ENCODE measurements around the gene MTA1. TPM values are rescaled to one million over a fixed set of nuclear protein-coding genes. Genes with fewer than 3 reads are reported as not detected.

MTA1 gene
- total RNA-seq, 1 donor from 2014 or later: 92.3 TPM

DNA sequence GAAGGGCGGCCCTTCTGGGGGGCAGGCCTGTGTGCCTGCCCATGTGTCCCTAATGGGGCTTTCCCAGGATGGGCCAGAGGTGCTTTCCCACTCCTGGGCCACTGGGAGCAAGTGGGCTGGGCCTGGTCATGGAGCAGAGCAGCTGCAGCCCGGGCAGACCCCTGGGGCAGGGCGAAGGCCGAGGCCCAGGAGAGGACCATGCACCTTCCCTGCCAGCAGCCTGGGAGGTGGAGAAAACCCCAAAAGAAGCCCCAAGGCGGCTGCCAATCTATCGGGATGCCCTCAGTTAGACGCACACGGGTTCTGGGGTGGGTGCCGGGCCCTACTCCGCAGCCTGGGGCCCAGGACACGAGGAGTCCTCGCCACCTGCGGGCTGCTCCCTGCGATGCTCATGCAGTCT, 38.9 kb downstream of the MTA1 start:
- DNase-seq (ENCODE audit: extremely low read depth, low read depth, low spot score): no peak

DNA sequence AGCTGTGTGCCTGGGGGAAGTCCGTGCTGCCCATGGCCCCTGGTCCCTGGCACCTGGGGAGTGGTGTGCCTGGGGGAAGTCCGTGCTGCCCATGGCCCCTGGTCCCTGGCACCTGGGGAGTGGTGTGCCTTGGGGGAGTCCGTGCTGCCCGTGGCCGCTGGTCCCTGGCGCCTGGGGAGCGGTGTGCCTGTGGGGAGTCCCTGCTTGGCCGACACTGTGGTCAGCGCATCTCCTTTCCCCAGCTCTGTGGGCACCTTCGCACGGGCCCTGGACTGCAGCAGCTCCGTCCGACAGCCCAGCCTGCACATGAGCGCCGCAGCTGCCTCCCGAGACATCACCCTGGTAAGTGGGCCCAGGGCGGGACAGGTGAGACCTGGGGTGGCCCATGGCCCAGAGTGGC, 40.5 kb downstream of the MTA1 start:
- no peak for DNase-seq (ENCODE audit: extremely low read depth, low read depth, low spot score)

GRCh38 chr14:105460616-105461015, 41.0 kb downstream of the MTA1 start:
- DNase-seq (ENCODE audit: extremely low read depth, low read depth, low spot score): no peak

- no peak for DNase-seq (ENCODE audit: extremely low read depth, low read depth, low spot score)
These were observed 42.3 kb downstream of the MTA1 start for GRCh38 chr14:105461903-105462302.

DNA sequence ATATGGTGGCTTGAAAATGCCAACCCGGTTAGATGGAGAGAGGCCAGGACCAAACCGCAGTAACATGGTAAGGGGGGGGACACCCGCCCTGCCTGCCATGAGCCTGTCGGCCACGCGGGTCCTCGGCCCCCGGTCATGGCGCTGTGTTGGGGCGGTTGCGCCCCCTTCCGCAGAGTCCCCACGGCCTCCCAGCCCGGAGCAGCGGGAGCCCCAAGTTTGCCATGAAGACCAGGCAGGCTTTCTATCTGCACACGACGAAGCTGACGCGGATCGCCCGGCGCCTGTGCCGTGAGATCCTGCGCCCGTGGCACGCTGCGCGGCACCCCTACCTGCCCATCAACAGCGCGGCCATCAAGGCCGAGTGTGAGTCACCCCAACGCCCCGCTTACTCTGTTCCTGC, 44.9 kb downstream of the MTA1 start:
- DNase-seq (ENCODE audit: extremely low read depth, low read depth, low spot score): no peak

- no peak for DNase-seq (ENCODE audit: extremely low read depth, low read depth, low spot score)
These were observed 45.8 kb downstream of the MTA1 start for GRCh38 chr14:105465209-105466031.

DNA sequence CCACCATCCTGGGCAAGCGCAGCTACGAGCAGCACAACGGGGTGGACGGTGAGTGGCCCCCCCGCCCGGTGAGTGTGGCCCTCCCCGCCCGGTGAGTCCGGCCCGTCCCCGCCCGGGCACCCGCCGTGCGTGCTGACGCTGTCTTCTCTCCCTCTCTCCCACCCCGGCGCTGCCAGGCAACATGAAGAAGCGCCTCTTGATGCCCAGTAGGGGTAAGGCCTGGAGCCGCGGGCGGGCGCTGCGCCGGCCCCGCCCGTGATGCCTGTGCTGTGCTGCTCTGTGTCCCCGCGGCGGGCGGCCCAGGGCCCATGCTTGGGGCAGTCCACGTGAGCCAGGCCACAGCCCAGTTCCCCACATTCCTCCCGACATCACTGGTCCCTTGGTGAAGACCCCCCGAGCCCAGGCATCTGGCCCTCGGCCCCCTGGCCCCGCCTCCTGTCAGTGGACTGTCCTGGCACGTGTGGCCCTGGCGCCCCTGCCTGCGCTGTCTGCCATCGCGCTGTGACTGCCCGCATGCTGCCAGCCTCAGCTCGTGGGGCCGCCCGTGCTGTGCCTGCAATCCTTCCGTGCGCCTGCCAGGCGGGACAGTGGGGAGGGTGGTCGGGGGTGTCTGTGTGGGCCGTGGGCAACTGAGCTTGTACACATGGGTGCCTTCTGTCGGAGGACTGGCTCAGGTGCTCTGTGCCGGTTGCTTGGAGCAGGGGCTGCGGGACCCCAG, 47.1 kb downstream of the MTA1 start:
- DNase-seq (ENCODE audit: extremely low read depth, low read depth, low spot score): no peak

GRCh38 chr14:105467249-105467941, 47.8 kb downstream of the MTA1 start:
- no peak for DNase-seq (ENCODE audit: extremely low read depth, low read depth, low spot score)

DNA sequence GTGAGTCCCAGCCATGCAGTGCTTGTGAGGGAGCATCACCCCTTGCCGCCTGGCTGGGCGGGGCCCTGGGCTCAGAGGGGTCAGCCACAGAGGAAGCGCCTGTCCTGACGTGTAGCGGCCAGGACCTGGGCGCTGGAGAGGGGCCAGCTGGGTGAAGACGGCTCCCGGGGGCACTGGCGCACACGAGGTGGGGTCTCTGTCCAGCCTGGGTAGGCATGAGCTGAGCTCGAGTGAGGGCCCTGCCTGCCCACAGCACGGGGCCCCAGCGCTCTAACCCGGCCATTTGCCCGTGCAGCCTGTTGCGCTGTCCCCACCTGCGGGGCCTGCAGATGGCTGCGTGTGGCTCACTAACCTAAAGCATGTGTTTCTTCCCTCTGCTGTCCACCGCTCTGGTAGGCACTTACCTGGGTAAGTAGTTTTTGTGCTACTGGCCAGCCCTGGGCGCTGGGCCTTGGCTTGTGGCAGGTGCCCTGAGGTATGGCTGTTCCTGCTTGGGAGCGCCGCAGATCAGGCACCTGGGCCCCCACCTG, 48.4 kb downstream of the MTA1 start:
- DNase-seq (ENCODE audit: extremely low read depth, low read depth, low spot score): no peak

- no peak for DNase-seq (ENCODE audit: extremely low read depth, low read depth, low spot score)
These were observed 49.1 kb downstream of the MTA1 start for GRCh38 chr14:105468621-105469241.

DNA sequence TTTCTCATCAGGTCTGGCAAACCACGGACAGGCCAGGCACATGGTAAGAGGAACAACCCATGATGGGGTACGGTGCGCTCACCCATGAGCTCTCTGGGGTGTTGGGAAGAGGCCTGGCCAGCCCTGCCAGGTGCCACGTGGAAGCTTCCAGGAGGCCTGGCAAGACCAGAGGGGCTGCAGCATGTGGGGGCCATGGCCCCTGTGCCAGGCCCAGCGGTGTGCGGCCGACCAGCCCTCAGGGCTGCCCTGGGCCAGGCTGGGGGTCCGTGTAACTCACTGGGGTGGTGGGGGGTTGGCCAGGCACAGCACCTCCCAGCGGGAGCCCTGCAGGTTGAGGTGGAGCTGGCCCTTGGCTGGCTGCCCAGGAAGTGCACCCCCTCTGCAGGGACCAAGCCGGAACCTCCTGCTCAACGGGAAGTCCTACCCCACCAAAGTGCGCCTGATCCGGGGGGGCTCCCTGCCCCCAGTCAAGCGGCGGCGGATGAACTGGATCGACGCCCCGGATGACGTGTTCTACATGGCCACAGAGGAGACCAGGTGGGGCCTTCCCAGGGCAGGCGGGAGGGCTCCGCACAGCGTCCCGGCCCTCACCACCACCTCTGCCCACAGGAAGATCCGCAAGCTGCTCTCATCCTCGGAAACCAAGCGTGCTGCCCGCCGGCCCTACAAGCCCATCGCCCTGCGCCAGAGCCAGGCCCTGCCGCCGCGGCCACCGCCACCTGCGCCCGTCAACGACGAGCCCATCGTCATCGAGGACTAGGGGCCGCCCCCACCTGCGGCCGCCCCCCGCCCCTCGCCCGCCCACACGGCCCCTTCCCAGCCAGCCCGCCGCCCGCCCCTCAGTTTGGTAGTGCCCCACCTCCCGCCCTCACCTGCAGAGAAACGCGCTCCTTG, 50.1 kb downstream of the MTA1 start:
- no peak for DNase-seq (ENCODE audit: extremely low read depth, low read depth, low spot score)

DNA sequence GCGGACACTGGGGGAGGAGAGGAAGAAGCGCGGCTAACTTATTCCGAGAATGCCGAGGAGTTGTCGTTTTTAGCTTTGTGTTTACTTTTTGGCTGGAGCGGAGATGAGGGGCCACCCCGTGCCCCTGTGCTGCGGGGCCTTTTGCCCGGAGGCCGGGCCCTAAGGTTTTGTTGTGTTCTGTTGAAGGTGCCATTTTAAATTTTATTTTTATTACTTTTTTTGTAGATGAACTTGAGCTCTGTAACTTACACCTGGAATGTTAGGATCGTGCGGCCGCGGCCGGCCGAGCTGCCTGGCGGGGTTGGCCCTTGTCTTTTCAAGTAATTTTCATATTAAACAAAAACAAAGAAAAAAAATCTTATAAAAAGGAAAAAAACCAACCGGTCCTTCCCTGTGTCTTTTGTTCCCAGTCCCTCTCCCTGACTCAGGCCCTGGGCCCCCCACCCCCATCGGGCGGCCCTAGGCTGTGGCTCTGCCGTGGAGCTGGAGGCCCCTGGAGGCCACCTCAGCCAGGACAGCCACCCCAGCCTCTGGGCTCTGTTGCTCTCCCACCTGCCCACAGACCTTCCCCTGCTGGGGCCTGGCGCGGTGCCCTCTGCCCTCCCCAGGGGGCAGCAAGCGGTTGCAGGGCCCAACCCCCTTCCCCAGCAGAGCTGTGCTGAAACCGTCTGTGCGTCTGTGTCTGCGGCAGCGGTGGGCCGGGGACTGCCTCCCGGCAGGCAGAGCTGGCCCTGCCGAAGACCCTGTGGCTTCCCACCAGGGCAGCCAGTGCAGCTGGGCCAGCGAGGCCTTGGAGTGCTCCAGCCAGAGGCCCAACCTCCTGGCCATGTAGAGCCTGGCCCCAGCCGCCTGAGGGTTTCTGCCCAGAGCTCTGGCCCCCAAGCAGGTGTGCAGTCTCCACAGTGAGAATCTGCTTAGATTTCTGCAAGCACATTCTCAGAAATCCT, 51.0 kb downstream of the MTA1 start:
- no peak for DNase-seq (ENCODE audit: extremely low read depth, low read depth, low spot score)

GRCh38 chr14:105471297-105471821, 51.7 kb downstream of the MTA1 start:
- no peak for DNase-seq (ENCODE audit: extremely low read depth, low read depth, low spot score)

DNA sequence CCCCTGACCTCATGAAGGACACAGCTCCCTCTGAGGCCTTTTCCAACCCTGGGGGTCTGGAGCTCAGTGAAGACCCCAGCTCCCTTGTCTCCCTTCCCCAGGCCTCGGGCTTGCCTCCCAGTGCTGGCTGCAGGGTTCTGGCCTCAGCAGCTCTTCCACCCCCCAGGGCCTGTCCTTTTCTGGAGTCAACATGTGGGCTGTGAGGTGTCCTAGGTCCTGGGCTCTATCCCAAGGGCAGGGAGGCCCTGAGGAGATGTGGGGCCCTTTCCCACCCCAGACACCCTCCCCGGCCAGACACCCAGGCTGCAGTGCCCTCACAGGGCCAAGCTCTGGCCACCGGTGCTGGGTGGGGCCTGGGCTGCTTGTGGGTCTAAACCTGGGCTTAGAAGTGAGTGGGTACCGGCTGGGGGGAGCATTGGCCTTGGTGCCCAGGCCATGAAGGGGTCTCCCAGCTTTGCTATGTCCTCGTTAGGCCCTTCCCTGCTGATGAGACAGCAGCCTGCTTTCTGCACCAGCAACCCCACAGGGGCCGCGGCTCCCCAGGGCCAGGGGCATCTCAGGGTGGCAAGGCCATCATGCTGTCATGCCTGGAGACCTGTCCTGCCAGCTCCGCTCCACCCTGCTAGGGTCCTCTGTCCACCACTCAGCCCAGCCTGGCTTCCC, 52.3 kb downstream of the MTA1 start:
- no peak for DNase-seq (ENCODE audit: extremely low read depth, low read depth, low spot score)

DNA sequence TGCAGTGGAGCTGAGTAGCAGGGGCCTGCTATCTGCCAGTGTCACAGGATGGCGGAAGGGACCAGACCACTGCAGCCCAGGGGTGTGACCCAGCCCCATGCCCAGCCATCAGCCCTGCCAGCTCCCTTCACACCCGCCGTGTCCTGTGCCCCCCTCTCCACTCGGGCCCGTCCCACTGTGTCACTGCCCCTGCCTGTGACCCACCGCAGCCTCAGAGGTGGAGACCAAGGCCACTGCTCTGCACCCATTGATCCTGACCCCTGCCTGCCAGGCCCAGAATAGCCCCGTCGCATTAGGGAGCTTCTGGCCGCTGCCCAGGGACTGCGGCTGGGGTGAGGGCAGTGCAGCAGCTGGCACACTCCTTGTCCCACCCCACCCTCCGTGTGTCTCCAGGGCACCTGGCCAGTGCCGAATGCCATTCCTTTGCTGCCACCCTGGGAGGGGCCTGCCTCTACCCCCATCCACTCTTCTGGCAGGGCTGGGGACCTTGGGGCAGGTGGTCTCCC, 52.9 kb downstream of the MTA1 start:
- DNase-seq (ENCODE audit: extremely low read depth, low read depth, low spot score): no peak

DNA sequence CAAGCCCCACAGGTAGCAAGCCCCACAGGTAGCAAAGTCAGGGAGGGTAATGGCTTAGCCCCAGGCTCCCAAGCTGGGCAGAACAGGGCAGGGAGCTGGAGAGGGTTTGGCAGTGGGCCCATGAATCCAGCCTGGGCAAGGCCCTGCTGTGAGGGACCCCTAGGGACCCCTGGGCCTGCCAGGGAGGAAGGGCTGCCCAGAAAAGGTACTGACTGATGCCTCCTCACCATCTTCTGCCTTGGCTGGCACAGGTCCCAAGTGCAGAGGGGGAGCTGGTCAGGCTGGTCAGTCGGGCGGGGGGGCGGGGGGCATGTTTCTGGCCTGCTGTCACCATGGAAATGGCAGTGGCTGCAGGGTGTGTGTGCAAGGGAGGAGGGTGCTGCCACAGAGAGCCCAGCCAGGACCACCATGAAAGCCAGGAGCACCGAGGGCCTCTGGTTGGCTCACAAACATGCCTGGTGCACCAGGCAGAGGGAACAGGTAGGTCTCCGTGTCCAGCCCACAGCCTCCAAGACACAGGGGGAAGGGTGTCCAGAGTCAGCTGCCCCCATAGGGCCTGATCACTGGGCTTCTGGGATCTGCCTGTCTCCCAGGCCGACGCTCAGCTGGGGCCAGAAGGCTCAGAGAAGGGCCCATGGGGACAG, 53.5 kb downstream of the MTA1 start:
- DNase-seq (ENCODE audit: extremely low read depth, low read depth, low spot score): no peak

All from glomerular endothelial cell (primary cell).